Endodermal cell (in vitro differentiated cells): ENCODE results near the gene FAM24A. TPM values are rescaled to one million over a fixed set of nuclear protein-coding genes. Genes with fewer than 3 reads are reported as not detected.

Experiments
- DNase-seq: peaks from one replicate; pipeline ENCODE4 v3.0.0-alpha.2; 2017
- H3K27ac ChIP-seq: 2 replicates; pipeline ENCODE4 v1.5.1; 2013; ENCODE audit warnings: mild to moderate bottlenecking, low read depth, low read length, moderate library complexity
- H3K27me3 ChIP-seq: 2 replicates; pipeline ENCODE4 v1.6.1; 2013; ENCODE audit warnings: mild to moderate bottlenecking, low read length, moderate library complexity; ENCODE audit not compliant: insufficient read depth, control insufficient read depth, poor library complexity, severe bottlenecking
- H3K36me3 ChIP-seq: 2 replicates; pipeline ENCODE4 v1.7.0; 2013; ENCODE audit warnings: mild to moderate bottlenecking, low read length, moderate library complexity; ENCODE audit not compliant: control insufficient read depth, insufficient read depth
- H3K4me1 ChIP-seq: one replicate; pipeline ENCODE4 v1.7.0; 2013; ENCODE audit warnings: low read length; ENCODE audit not compliant: control insufficient read depth, insufficient read depth
- H3K4me3 ChIP-seq: 2 replicates; pipeline ENCODE4 v1.5.1; 2013; ENCODE audit warnings: mild to moderate bottlenecking, low read length, moderate library complexity
- H3K9ac ChIP-seq: 2 replicates; pipeline ENCODE4 v1.6.1; 2013; ENCODE audit warnings: mild to moderate bottlenecking, low read length, moderate library complexity; ENCODE audit not compliant: poor library complexity, severe bottlenecking; ENCODE audit errors: extremely low read depth
- H3K9me3 ChIP-seq: 2 replicates; pipeline ENCODE4 v1.6.1; 2013; ENCODE audit warnings: mild to moderate bottlenecking, low read length, moderate library complexity; ENCODE audit not compliant: control insufficient read depth
- H3K27ac Mint-ChIP-seq: 2 replicates; pipeline ENCODE4 v1.8.0; 2020; ENCODE audit warnings: mixed read lengths
- H3K27me3 Mint-ChIP-seq: 2 replicates; pipeline ENCODE4 v1.8.0; 2021; ENCODE audit warnings: mild to moderate bottlenecking, mixed read lengths; ENCODE audit not compliant: insufficient read depth
- H3K36me3 Mint-ChIP-seq: 2 replicates; pipeline ENCODE4 v1.8.0; 2020; ENCODE audit warnings: low read depth, mixed read lengths
- H3K4me1 Mint-ChIP-seq: 2 replicates; pipeline ENCODE4 v1.8.0; 2020; ENCODE audit warnings: mixed read lengths
- H3K4me3 Mint-ChIP-seq: 2 replicates; pipeline ENCODE4 v1.8.0; 2020; ENCODE audit warnings: mild to moderate bottlenecking, moderate library complexity, mixed read lengths
- H3K9me3 Mint-ChIP-seq: 2 replicates; pipeline ENCODE4 v1.8.0; 2020; ENCODE audit warnings: mild to moderate bottlenecking, mixed read lengths
- CTCF ChIP-seq: fragments of 200-600 bp; sonication (generic); conservative IDR thresholded peaks from 2 replicates; pipeline ENCODE4 v1.5.0; 2021; ENCODE audit warnings: antibody characterized with exemption, mild to moderate bottlenecking
- WGBS, 2 experiments: methylation state at CpG; one replicate each; pipeline versions ENCODE4 v1.1.5 to v1.1.7; 2013; ENCODE audit warnings: missing lambda C conversion rate in 2 of 2, mixed read lengths in 1 of 2; ENCODE audit not compliant: insufficient coverage in 1 of 2, insufficient read length in 1 of 2; 5-methylcytosine and 5-hydroxymethylcytosine counted together
- total RNA-seq, 2 donors: library from RNA; stranded (reverse); fragmentation: NEBNext Ultra II Directional in 1 of 2; extraction: Animal tissue kit (Norgen Biotek cat#: 25700) in 1 of 2; gene quantifications; 2 replicates in 1 of 2; 3 replicates in 1 of 2; pipeline ENCODE4 v1.2.1, GENCODE V29; 2021

FAM24A gene
- total RNA-seq, 2 donors from 2014 or later: not detected

- DNase-seq: no peak
- Mint-ChIP-seq H3K4me1 (peaks cover 5% of the 10 kb centered on the region), H3K27ac (no peak overlapping the region), H3K9me3 (peaks cover 3% of the 10 kb centered on the region), H3K27me3 (no peaks in the 10 kb centered on the region), H3K36me3 (peaks cover 27% of the 10 kb centered on the region), H3K4me3 (no peak overlapping the region)
- Histone ChIP-seq H3K4me1 (no peaks in the 10 kb centered on the region), H3K4me3 (no peak overlapping the region), H3K9me3 (no peaks in the 10 kb centered on the region), H3K27me3 (no peaks in the 10 kb centered on the region), H3K27ac (no peak overlapping the region), H3K36me3 (peaks cover 32% of the 10 kb centered on the region), H3K9ac (no peak overlapping the region)
- 84 to 91% methylated on average over 3 to 6 of the region's 6 CpGs for WGBS, 2 experiments
- no peak for TF ChIP-seq CTCF
Measured at GRCh38 chr10:122931088-122931906, 20.9 kb downstream of the FAM24A start.

- Mint-ChIP-seq H3K36me3 (peaks cover 36% of the 10 kb centered on the region), H3K4me3 (no peak overlapping the region), H3K4me1 (no peaks in the 10 kb centered on the region), H3K27ac (no peak overlapping the region), H3K9me3 (no peaks in the 10 kb centered on the region), H3K27me3 (no peaks in the 10 kb centered on the region)
- DNase-seq: no peak
- H3K9ac ChIP-seq: no peak overlapping the region
- no peaks in the 10 kb centered on the region for H3K27me3 ChIP-seq
- no peaks in the 10 kb centered on the region for H3K4me1 ChIP-seq
- H3K36me3 ChIP-seq: peaks cover 54% of the 10 kb centered on the region
- no peak overlapping the region for H3K27ac ChIP-seq
- no peaks in the 10 kb centered on the region for H3K9me3 ChIP-seq
- no peak for TF ChIP-seq CTCF
- no peak overlapping the region for H3K4me3 ChIP-seq
- WGBS, 2 experiments: 100% methylated on average over 1 of the region's 1 CpG; no CpG with 5 or more reads in 1 of the 2 experiments
Measured at GRCh38 chr10:122939133-122939855, 28.9 kb downstream of the FAM24A start.

GRCh38 chr10:122939856-122940543 is 29.6 kb downstream of the FAM24A start:
- no peak overlapping the region for H3K4me3 Mint-ChIP-seq
- H3K36me3 Mint-ChIP-seq: peaks cover 34% of the 10 kb centered on the region
- H3K9ac ChIP-seq: no peak overlapping the region
- H3K27ac ChIP-seq: no peak overlapping the region
- no peak overlapping the region for H3K27ac Mint-ChIP-seq
- H3K4me1 Mint-ChIP-seq: no peaks in the 10 kb centered on the region
- no peak for TF ChIP-seq CTCF
- H3K9me3 Mint-ChIP-seq: peaks cover 3% of the 10 kb centered on the region
- H3K36me3 ChIP-seq: peaks cover 48% of the 10 kb centered on the region
- H3K9me3 ChIP-seq: no peaks in the 10 kb centered on the region
- DNase-seq: no peak
- H3K27me3 ChIP-seq: no peaks in the 10 kb centered on the region
- no peak overlapping the region for H3K4me3 ChIP-seq
- 100% methylated on average over 1 of the region's 1 CpG; no CpG with 5 or more reads in 1 of the 2 experiments for WGBS, 2 experiments
- no peaks in the 10 kb centered on the region for H3K4me1 ChIP-seq
- no peaks in the 10 kb centered on the region for H3K27me3 Mint-ChIP-seq
